OCI-LY7 (cell line): ENCODE results near the gene AFF3. TPM values are rescaled to one million over a fixed set of nuclear protein-coding genes. Genes with fewer than 3 reads are reported as not detected.

Experiments
- BruUV-seq: library from RNA; stranded (reverse); fragments of 400-500 nt; replicated peaks from 2 replicates; lab custom pipeline; 2021; lab: Mats Ljungman, UMichigan
- CTCF ChIA-PET: fragments of 300-600 bp; sonication (Branson Sonifier 250); formaldehyde crosslinking; loops from one replicate; lab custom pipeline; 2022; ENCODE audit warnings: antibody characterized with exemption; ENCODE audit not compliant: unreplicated experiment; lab: Charles Lee
- POLR2A ChIA-PET: fragments of 300-600 bp; sonication (Branson Sonifier 250); formaldehyde crosslinking; loops from one replicate; lab custom pipeline; 2022; ENCODE audit warnings: antibody characterized with exemption; lab: Charles Lee
- DNase-seq: peaks from one replicate; pipeline ENCODE4 v3.0.0-alpha.2; 2015; ENCODE audit warnings: low spot score
- H2AFZ ChIP-seq: fragments of 200-600 bp; sonication (generic), shearing (Covaris generic); 2 replicates; pipeline ENCODE4 v1.6.1; 2014; ENCODE audit warnings: mild to moderate bottlenecking, antibody characterized with exemption, low read length, moderate library complexity
- H3K27ac ChIP-seq: fragments of 200-600 bp; sonication (generic); 2 replicates; pipeline ENCODE4 v1.5.1; 2014; ENCODE audit warnings: mixed run types, low read depth, mild to moderate bottlenecking, moderate library complexity, low read length, inconsistent platforms; ENCODE audit not compliant: poor library complexity, severe bottlenecking
- H3K36me3 ChIP-seq: fragments of 200-600 bp; sonication (generic); 2 replicates; pipeline ENCODE4 v1.6.1; 2014; ENCODE audit warnings: mild to moderate bottlenecking, antibody characterized with exemption, low read length, moderate library complexity, mixed read lengths; ENCODE audit not compliant: insufficient read depth
- H3K4me1 ChIP-seq: fragments of 200-600 bp; sonication (generic); 2 replicates; pipeline ENCODE4 v1.5.1; 2014; ENCODE audit warnings: mild to moderate bottlenecking, low read length; ENCODE audit not compliant: insufficient read depth, poor library complexity, severe bottlenecking
- H3K4me2 ChIP-seq: fragments of 200-600 bp; sonication (generic); 2 replicates; pipeline ENCODE4 v1.6.1; 2014; ENCODE audit warnings: mild to moderate bottlenecking, low read length
- H3K4me3 ChIP-seq: fragments of 200-600 bp; sonication (generic); 2 replicates; pipeline ENCODE4 v1.5.1; 2014; ENCODE audit warnings: mild to moderate bottlenecking, low read depth, low read length; ENCODE audit not compliant: poor library complexity, severe bottlenecking
- H3K79me2 ChIP-seq: fragments of 200-600 bp; sonication (generic); 2 replicates; pipeline ENCODE4 v1.6.1; 2016; ENCODE audit warnings: low read depth, mild to moderate bottlenecking, low read length, moderate library complexity, mixed read lengths; ENCODE audit not compliant: insufficient read depth
- H3K9me2 ChIP-seq: fragments of 200-600 bp; sonication (generic); 2 replicates; pipeline ENCODE4 v1.6.1; 2016; ENCODE audit warnings: mild to moderate bottlenecking, low read length, mixed read lengths; ENCODE audit not compliant: insufficient read depth
- H3K9me3 ChIP-seq: fragments of 200-600 bp; sonication (generic); 2 replicates; pipeline ENCODE4 v1.6.1; 2014; ENCODE audit warnings: mild to moderate bottlenecking, mixed run types, low read length, mixed read lengths
- H4K20me1 ChIP-seq: fragments of 200-600 bp; sonication (generic); 2 replicates; pipeline ENCODE4 v1.6.1; 2014; ENCODE audit warnings: mild to moderate bottlenecking, antibody characterized with exemption, low read length, moderate library complexity, mixed read lengths; ENCODE audit not compliant: insufficient read depth
- CTCF ChIP-seq: fragments of 200-600 bp; sonication (generic); conservative IDR thresholded peaks from 2 replicates; pipeline ENCODE4 v1.5.1; 2014; ENCODE audit warnings: mild to moderate bottlenecking, antibody characterized with exemption, low read length, moderate library complexity, mixed read lengths
- EZH2phosphoT487 ChIP-seq: fragments of 200-600 bp; sonication (generic); IDR thresholded peaks from 2 replicates; pipeline ENCODE4 v1.6.1; 2018; ENCODE audit warnings: low read depth, borderline replicate concordance, mild to moderate bottlenecking, mixed run types, antibody characterized with exemption, low read length, moderate library complexity, mixed read lengths
- intact Hi-C: fragments of 100-400 bp; cut with micrococcal nuclease; formaldehyde crosslinking; loops from one replicate; pipeline ENCODE4 v1.10.0; 2022; ENCODE audit not compliant: unreplicated experiment
- total RNA-seq, 2 experiments: library from RNA; depleted of rRNA in 1 of 2; stranded (reverse); fragments of >200 nt in 1 of 2; shearing (Covaris generic) in 1 of 2; gene quantifications; 2 replicates each; pipeline ENCODE4 v1.2.3, GENCODE V29; 2014 to 2022

The AFF3 gene
- total RNA-seq, 2 experiments from 2014 or later, result 131 to 133 TPM

GRCh38 chr2:99512181-99512591 is 630.2 kb downstream of the AFF3 start:
- POLR2A ChIA-PET, result interaction anchor here (0.7 kb wide), 2 partner anchors 695 to 800 kb away, joined by 4 read pairs; no protein-coding TSS in a partner anchor
- H3K4me1 ChIP-seq, result no peaks in the 10 kb centered on the region
- TF ChIP-seq EZH2phosphoT487 (no peak), CTCF (no peak)

GRCh38 chr2:99509387-99509786 is 633.0 kb downstream of the AFF3 start:
- H3K4me2 ChIP-seq, result no peak overlapping the region

More at GRCh38 chr2:99512181-99512591, 630.2 kb downstream of the AFF3 start:
- Histone ChIP-seq H4K20me1 (no peaks in the 10 kb centered on the region), H3K79me2 (no peaks in the 10 kb centered on the region), H3K9me2 (no peaks in the 10 kb centered on the region), H2AFZ (no peak overlapping the region), H3K4me3 (no peak overlapping the region), H3K4me2 (no peak overlapping the region), H3K9me3 (no peaks in the 10 kb centered on the region), H3K27ac (no peak overlapping the region), H3K36me3 (no peaks in the 10 kb centered on the region)
- intact Hi-C loops, result no loop called here
- BruUV-seq, result no TSS peak
- DNase-seq, result no peak
- CTCF ChIA-PET, result no interaction called here

More at GRCh38 chr2:99509387-99509786, 633.0 kb downstream of the AFF3 start:
- DNase-seq, result no peak
- Histone ChIP-seq H3K79me2 (no peaks in the 10 kb centered on the region), H3K27ac (no peak overlapping the region), H4K20me1 (no peaks in the 10 kb centered on the region), H2AFZ (no peak overlapping the region), H3K9me3 (no peaks in the 10 kb centered on the region), H3K4me1 (peaks cover 9% of the 10 kb centered on the region), H3K4me3 (no peak overlapping the region), H3K9me2 (no peaks in the 10 kb centered on the region), H3K36me3 (no peaks in the 10 kb centered on the region)
- no TSS peak for BruUV-seq
- POLR2A ChIA-PET, result interaction anchor here (0.6 to 0.7 kb wide), 2 partner anchors 19 to 66 kb away, joined by 3 to 4 read pairs; no protein-coding TSS in a partner anchor
- no peak for TF ChIP-seq CTCF
- TF ChIP-seq EZH2phosphoT487, result no peak
- intact Hi-C loops, result no loop called here
- CTCF ChIA-PET, result no interaction called here
